ENCODE measurements around the gene STEAP1. TPM values are rescaled to one million over a fixed set of nuclear protein-coding genes. Genes with fewer than 3 reads are reported as not detected.
A peak's percentile ranks its signal among the peaks of the same experiment; 100 is the strongest.

Gene STEAP1
- total RNA-seq, 4 donors from 2014 or later = 1.5 to 6.0 (median 3.1) TPM

DNA sequence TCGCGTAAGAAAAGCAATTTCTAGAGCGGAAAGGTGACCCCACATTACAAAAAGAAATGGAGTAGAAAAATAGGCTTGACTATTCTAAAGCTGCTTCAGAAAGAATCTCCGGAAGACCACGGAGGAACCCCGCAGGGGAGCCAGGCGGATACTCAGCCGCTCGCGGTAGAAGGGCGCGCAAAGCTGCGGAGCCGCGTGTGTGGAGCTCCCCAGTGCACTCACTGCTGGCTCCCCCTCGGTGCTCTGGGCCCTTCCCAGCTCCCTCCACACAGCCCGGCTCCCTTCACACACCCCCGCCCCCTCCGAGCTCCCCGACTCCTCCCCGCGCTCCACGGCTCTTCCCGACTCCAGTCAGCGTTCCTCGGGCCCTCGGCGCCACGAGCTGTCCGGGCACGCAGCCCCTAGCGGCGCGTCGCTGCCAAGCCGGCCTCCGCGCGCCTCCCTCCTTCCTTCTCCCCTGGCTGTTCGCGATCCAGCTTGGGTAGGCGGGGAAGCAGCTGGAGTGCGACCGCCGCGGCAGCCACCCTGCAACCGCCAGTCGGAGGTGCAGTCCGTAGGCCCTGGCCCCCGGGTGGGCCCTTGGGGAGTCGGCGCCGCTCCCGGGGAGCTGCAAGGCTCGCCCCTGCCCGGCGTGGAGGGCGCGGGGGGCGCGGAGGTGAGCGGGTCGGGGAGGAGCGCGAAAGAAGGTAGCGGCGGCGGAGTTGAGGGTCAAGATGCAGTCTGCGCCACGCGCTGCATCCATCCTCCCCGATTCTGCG lies 57.3 kb downstream of the STEAP1 start, which contains the start of gene STEAP2:
Gene STEAP2 (plus strand): TSS at position 350 of the 758 bp plus-strand sequence. CDS start 13,343 bp downstream, outside the sequence.
- peaks cover 22% of the 10 kb centered on the region for H3K4me1 ChIP-seq
- 2% methylated on average over 29 of the region's 73 CpGs for WGBS
- H3K9me3 ChIP-seq = no peaks in the 10 kb centered on the region
- peak within 1 kb of the TSS; percentile 74 for H3K27ac ChIP-seq
- no peaks in the 10 kb centered on the region for H3K27me3 ChIP-seq
- H3K4me3 ChIP-seq = peak within 1 kb of the TSS; percentile 73
- no peaks in the 10 kb centered on the region for H3K36me3 ChIP-seq
- peak; percentile 93 to 94 for DNase-seq (ENCODE audit: low spot score in 2 of 2)
- TF ChIP-seq POLR2A (IDR thresholded peaks at IDR 0.05) (peak in 1 of 2 donors; percentile 29), POLR2AphosphoS5 (IDR thresholded peaks at IDR 0.05) (peak in 1 of 3 donors; percentile 20), EP300 (IDR thresholded peaks at IDR 0.05) (no peak)
- TF ChIP-seq, protein P1, sequence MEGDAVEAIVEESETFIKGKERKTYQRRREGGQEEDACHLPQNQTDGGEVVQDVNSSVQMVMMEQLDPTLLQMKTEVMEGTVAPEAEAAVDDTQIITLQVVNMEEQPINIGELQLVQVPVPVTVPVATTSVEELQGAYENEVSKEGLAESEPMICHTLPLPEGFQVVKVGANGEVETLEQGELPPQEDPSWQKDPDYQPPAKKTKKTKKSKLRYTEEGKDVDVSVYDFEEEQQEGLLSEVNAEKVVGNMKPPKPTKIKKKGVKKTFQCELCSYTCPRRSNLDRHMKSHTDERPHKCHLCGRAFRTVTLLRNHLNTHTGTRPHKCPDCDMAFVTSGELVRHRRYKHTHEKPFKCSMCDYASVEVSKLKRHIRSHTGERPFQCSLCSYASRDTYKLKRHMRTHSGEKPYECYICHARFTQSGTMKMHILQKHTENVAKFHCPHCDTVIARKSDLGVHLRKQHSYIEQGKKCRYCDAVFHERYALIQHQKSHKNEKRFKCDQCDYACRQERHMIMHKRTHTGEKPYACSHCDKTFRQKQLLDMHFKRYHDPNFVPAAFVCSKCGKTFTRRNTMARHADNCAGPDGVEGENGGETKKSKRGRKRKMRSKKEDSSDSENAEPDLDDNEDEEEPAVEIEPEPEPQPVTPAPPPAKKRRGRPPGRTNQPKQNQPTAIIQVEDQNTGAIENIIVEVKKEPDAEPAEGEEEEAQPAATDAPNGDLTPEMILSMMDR (IDR thresholded peaks at IDR 0.05) = peak; percentile 17 to 73

DNA sequence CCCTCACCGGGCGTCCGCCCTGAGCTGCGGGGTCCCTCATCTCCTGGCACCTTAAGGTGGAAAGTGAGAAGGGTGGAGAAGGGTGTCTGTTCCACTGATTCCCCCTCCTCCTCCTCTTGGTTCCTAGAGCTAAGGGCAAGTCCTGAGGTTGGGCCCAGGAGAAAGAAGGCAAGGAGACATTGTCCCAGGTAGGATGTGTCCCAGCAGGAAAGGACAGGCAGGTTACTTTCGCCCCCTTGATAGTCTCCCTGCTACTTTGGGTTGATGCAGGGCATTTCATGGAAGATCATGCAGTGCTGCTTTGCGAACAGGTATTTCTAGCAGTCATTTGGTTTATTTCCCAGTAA lies 57.9 kb downstream of the STEAP1 start:
- Histone ChIP-seq H3K4me3 (peak overlapping the region; percentile 73), H3K4me1 (peaks cover 22% of the 10 kb centered on the region), H3K27ac (peak overlapping the region; percentile 74), H3K36me3 (no peaks in the 10 kb centered on the region), H3K27me3 (no peaks in the 10 kb centered on the region), H3K9me3 (no peaks in the 10 kb centered on the region)
- no peak for TF ChIP-seq POLR2AphosphoS5 (IDR thresholded peaks at IDR 0.05)
- no peak for TF ChIP-seq POLR2A (IDR thresholded peaks at IDR 0.05)
- TF ChIP-seq EP300 (IDR thresholded peaks at IDR 0.05) = no peak
- TF ChIP-seq, protein P1 (IDR thresholded peaks at IDR 0.05) = no peak
- 26% methylated on average over 3 of the region's 6 CpGs for WGBS
- no peak for DNase-seq (ENCODE audit: low spot score in 2 of 2)

DNA sequence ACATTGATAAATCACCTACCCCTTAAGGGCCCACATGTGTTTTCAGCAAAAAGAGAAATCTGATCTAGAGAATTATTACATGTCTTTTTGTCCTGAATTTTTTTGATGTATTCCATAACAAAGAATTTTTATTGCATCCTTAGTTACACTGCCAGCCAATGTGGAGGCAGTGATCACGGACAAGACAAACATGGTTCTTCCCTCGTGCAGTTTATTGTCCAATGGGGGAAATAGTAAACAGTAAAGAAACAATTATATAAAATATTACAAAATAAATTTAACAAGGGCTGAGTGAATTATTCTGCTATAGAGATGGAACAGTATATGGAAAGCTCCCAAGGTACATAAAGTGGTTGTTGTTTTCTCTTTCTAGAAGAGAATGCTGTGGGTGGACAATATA lies 59.3 kb downstream of the STEAP1 start:
- Histone ChIP-seq H3K27ac (no peak overlapping the region), H3K9me3 (no peaks in the 10 kb centered on the region), H3K27me3 (no peaks in the 10 kb centered on the region), H3K36me3 (no peaks in the 10 kb centered on the region), H3K4me3 (no peak overlapping the region), H3K4me1 (peaks cover 22% of the 10 kb centered on the region)
- no peak for DNase-seq (ENCODE audit: low spot score in 2 of 2)
- 72% methylated on average over 2 of the region's 2 CpGs for WGBS
- TF ChIP-seq, protein P1 (IDR thresholded peaks at IDR 0.05) = no peak
- TF ChIP-seq EP300 (IDR thresholded peaks at IDR 0.05) (no peak), POLR2A (IDR thresholded peaks at IDR 0.05) (no peak), POLR2AphosphoS5 (IDR thresholded peaks at IDR 0.05) (no peak)

Other genes with a start within 250 kb of the STEAP1 start
- 10 to 100 TPM in 1 of 4 donors, 1 to 10 TPM in 3; 2.9 to 13.2 (median 3.9) TPM for gene STEAP2, start 57.3 kb downstream of the STEAP1 start, total RNA-seq
- gene CFAP69, start 90.7 kb downstream of the STEAP1 start, total RNA-seq = 1 to 10 TPM; 1.3 to 9.8 (median 4.7) TPM
- not detected for gene FAM237B, start 166.8 kb downstream of the STEAP1 start, total RNA-seq
- gene GTPBP10, start 192.2 kb downstream of the STEAP1 start, total RNA-seq = 10 to 100 TPM; 10.5 to 35.6 (median 13.7) TPM
- gene CLDN12, start 249.0 kb downstream of the STEAP1 start, total RNA-seq = 10 to 100 TPM in 3 of 4 donors, 1 to 10 TPM in 1; 9.8 to 24.2 (median 17.7) TPM

All from suprapubic skin (tissue), 4 donors.